K562 (cell line): Measurements from ENCODE around the gene SACM1L. TPM values are rescaled to one million over a fixed set of nuclear protein-coding genes. Genes with fewer than 3 reads are reported as not detected.

ENCODE experiments used
- BRD9 ChIP-seq: fragments of 450-650 bp; IDR thresholded peaks from 2 replicates; pipeline ENCODE4 v1.6.1; 2018; ENCODE audit warnings: low read depth; ENCODE audit not compliant: partially characterized antibody
- CCNT2 ChIP-seq: IDR thresholded peaks from 2 replicates; pipeline ENCODE4 v1.6.1; 2011; ENCODE audit warnings: borderline replicate concordance, low read depth, mild to moderate bottlenecking, moderate library complexity, mixed read lengths, low read length; ENCODE audit not compliant: insufficient read length; ENCODE audit errors: extremely low read depth
- CHD4 ChIP-seq: fragments of 200-600 bp; sonication (generic); IDR thresholded peaks from 3 replicates; pipeline ENCODE4 v1.6.1; 2012; ENCODE audit warnings: low read depth, mild to moderate bottlenecking, mixed read lengths, low read length, inconsistent platforms; ENCODE audit not compliant: insufficient read depth, insufficient replicate concordance, poor library complexity, severe bottlenecking
- ELF2 ChIP-seq: fragments of 250-450 bp; sonication (Bioruptor Pico); IDR thresholded peaks from 2 replicates; pipeline ENCODE4 v1.5.0; 2021; ENCODE audit warnings: mild to moderate bottlenecking
- ESRRA ChIP-seq: fragments of 450-650 bp; IDR thresholded peaks from 2 replicates; pipeline ENCODE4 v1.6.1; 2014; ENCODE audit warnings: low read depth, mild to moderate bottlenecking, moderate library complexity, borderline replicate concordance
- HBP1 ChIP-seq: fragments of 450-650 bp; formaldehyde crosslinking; IDR thresholded peaks from 2 replicates; pipeline ENCODE4 v1.4.0; 2022; ENCODE audit warnings: missing genetic modification characterization
- HDAC2 ChIP-seq: fragments of 450-650 bp; IDR thresholded peaks from 2 replicates; pipeline ENCODE4 v1.6.1; 2016; ENCODE audit warnings: mild to moderate bottlenecking
- HOXB6 ChIP-seq: fragments of 250-450 bp; sonication (Bioruptor Pico); IDR thresholded peaks from 2 replicates; pipeline ENCODE4 v1.5.1; 2022; ENCODE audit warnings: mild to moderate bottlenecking, borderline replicate concordance
- RBM25 ChIP-seq: fragments of 200-400 bp; formaldehyde crosslinking; IDR thresholded peaks from 2 replicates; pipeline ENCODE4 v1.6.1; 2018; ENCODE audit warnings: low read length, low read depth, moderate library complexity; ENCODE audit not compliant: severe bottlenecking
- SNRNP70 ChIP-seq: fragments of 200-400 bp; formaldehyde crosslinking; optimal IDR thresholded peaks from 2 replicates; pipeline ENCODE3; 2017; ENCODE audit warnings: low read depth, low read length
- TFE3 ChIP-seq: fragments of 450-650 bp; formaldehyde crosslinking; IDR thresholded peaks from 2 replicates; pipeline ENCODE4 v1.4.0; 2020; ENCODE audit warnings: mild to moderate bottlenecking, mixed read lengths
- ZHX1 ChIP-seq: fragments of 150-350 bp; conservative IDR thresholded peaks from 2 replicates; pipeline ENCODE4 v1.6.1; 2014; ENCODE audit warnings: low read length
- ZNF175 ChIP-seq: fragments of 200-800 bp; sonication (Bioruptor generic); IDR thresholded peaks from 2 replicates; pipeline ENCODE4 v1.6.1; 2016; ENCODE audit warnings: low read depth, mild to moderate bottlenecking, missing genetic modification characterization, missing compliant biosample characterization
- ZNF507 ChIP-seq: conservative IDR thresholded peaks from 2 replicates; pipeline ENCODE4 v1.6.1; 2017; ENCODE audit warnings: missing genetic modification characterization, missing compliant biosample characterization
- polyA plus RNA-seq, 8 experiments: library from polyadenylated mRNA; depleted of rRNA in 4 of 8; stranded (reverse) in 5 of 8; unstranded in 3 of 8; fragments of >200 nt; fragmentation: Nextera tagmentation in 2 of 8; fragmentation: Illumina TruSeq in 1 of 8; extraction: Ambion mirVana in 2 of 8; extraction: Trizol in 1 of 8; gene quantifications; 2 replicates each; pipeline versions ENCODE4 v1.2.1 to v1.2.3, GENCODE V29; 2011 to 2014; ENCODE audit warnings: inconsistent platforms in 1 of 8, missing spikeins in 1 of 8
- total RNA-seq, 7 experiments: library from RNA; depleted of rRNA in 6 of 7; stranded (reverse); fragments of >200 nt in 6 of 7; fragmentation: Illumina TruSeq in 2 of 7; extraction: Trizol in 2 of 7; gene quantifications; 2 replicates each; pipeline versions ENCODE4 v1.2.1 to v1.2.3, GENCODE V29; 2011 to 2021; ENCODE audit warnings: low replicate concordance in 1 of 7
- TF ChIP-seq, protein P1 (sequence below): fragments of 450-650 bp; IDR thresholded peaks from 2 replicates; pipeline ENCODE4 v1.6.1; 2016; ENCODE audit warnings: borderline replicate concordance
- TF ChIP-seq, protein P2 (sequence below): sonication (generic); formaldehyde crosslinking; IDR thresholded peaks from 2 replicates; pipeline ENCODE4 v1.8.1; 2023; ENCODE audit warnings: mild to moderate bottlenecking, missing genetic modification reagents

SACM1L gene
- total and polyA plus RNA-seq, 9 of the 15 experiments (the other 6 are each of a cell fraction or from before 2014, with no cell fraction given), result 25.7 to 67.2 (median 40.3) TPM

GRCh38 chr3:45667569-45667934 lies 21.6 kb upstream of the SACM1L start (continued):
- TF ChIP-seq ZHX1 (no peak), ZNF507 (no peak), ZNF175 (CRISPR knock-in tag) (no peak), HOXB6 (CRISPR knock-in tag) (no peak), HBP1 (no peak), HDAC2 (peak; percentile 88), BRD9 (peak; percentile 51), ELF2 (CRISPR knock-in tag) (no peak), TFE3 (CRISPR knock-in tag) (no peak), CHD4 (peak; percentile 40), SNRNP70 (no peak), RBM25 (peak; percentile 96), CCNT2 (no peak), ESRRA (peak; percentile 43; the same call in 1 of the 2 replicates)
- TF ChIP-seq, protein P1, sequence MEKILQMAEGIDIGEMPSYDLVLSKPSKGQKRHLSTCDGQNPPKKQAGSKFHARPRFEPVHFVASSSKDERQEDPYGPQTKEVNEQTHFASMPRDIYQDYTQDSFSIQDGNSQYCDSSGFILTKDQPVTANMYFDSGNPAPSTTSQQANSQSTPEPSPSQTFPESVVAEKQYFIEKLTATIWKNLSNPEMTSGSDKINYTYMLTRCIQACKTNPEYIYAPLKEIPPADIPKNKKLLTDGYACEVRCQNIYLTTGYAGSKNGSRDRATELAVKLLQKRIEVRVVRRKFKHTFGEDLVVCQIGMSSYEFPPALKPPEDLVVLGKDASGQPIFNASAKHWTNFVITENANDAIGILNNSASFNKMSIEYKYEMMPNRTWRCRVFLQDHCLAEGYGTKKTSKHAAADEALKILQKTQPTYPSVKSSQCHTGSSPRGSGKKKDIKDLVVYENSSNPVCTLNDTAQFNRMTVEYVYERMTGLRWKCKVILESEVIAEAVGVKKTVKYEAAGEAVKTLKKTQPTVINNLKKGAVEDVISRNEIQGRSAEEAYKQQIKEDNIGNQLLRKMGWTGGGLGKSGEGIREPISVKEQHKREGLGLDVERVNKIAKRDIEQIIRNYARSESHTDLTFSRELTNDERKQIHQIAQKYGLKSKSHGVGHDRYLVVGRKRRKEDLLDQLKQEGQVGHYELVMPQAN, result no peak
- TF ChIP-seq, protein P2, sequence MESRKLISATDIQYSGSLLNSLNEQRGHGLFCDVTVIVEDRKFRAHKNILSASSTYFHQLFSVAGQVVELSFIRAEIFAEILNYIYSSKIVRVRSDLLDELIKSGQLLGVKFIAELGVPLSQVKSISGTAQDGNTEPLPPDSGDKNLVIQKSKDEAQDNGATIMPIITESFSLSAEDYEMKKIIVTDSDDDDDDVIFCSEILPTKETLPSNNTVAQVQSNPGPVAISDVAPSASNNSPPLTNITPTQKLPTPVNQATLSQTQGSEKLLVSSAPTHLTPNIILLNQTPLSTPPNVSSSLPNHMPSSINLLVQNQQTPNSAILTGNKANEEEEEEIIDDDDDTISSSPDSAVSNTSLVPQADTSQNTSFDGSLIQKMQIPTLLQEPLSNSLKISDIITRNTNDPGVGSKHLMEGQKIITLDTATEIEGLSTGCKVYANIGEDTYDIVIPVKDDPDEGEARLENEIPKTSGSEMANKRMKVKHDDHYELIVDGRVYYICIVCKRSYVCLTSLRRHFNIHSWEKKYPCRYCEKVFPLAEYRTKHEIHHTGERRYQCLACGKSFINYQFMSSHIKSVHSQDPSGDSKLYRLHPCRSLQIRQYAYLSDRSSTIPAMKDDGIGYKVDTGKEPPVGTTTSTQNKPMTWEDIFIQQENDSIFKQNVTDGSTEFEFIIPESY, result 0 out of 2 replicates have a peak, but pooled peaks have one; percentile 8
